OCI-LY1 (cell line): ENCODE data around the gene ITSN1.

Experiments
- H2AFZ ChIP-seq: fragments of 200-600 bp; sonication (generic), shearing (Covaris generic); 2 replicates; pipeline ENCODE4 v1.6.0; 2014; ENCODE audit warnings: antibody characterized with exemption, mild to moderate bottlenecking, low read length
- H3F3A ChIP-seq: fragments of 200-600 bp; sonication (generic), shearing (Covaris generic); 2 replicates; pipeline ENCODE4 v1.6.0; 2014; ENCODE audit warnings: mild to moderate bottlenecking, antibody characterized with exemption, low read length, moderate library complexity; ENCODE audit not compliant: insufficient read depth
- H3K27ac ChIP-seq: fragments of 200-600 bp; sonication (generic); 2 replicates; pipeline ENCODE4 v1.5.1; 2014; ENCODE audit warnings: low read length, mixed run types, mild to moderate bottlenecking, low read depth; ENCODE audit not compliant: poor library complexity, severe bottlenecking
- H3K27me3 ChIP-seq: fragments of 200-600 bp; sonication (generic); 2 replicates; pipeline ENCODE4 v1.6.0; 2014; ENCODE audit warnings: antibody characterized with exemption, mild to moderate bottlenecking, low read length, moderate library complexity; ENCODE audit not compliant: insufficient read depth
- H3K36me3 ChIP-seq: fragments of 200-600 bp; sonication (generic); 2 replicates; pipeline ENCODE4 v1.6.1; 2014; ENCODE audit warnings: mild to moderate bottlenecking, antibody characterized with exemption, low read length, moderate library complexity, mixed read lengths; ENCODE audit not compliant: insufficient read depth
- H3K4me1 ChIP-seq: fragments of 200-600 bp; sonication (generic); 2 replicates; pipeline ENCODE4 v1.5.1; 2014; ENCODE audit warnings: mild to moderate bottlenecking, low read length, moderate library complexity; ENCODE audit not compliant: insufficient read depth, severe bottlenecking
- H3K4me2 ChIP-seq: fragments of 200-600 bp; sonication (generic), shearing (Covaris generic); 2 replicates; pipeline ENCODE4 v1.6.1; 2014; ENCODE audit warnings: low read length
- H3K4me3 ChIP-seq: fragments of 200-600 bp; sonication (generic); 2 replicates; pipeline ENCODE4 v1.5.1; 2014; ENCODE audit warnings: low read length, low read depth, mild to moderate bottlenecking, mixed read lengths; ENCODE audit not compliant: poor library complexity, severe bottlenecking
- H3K79me2 ChIP-seq: fragments of 200-600 bp; shearing (Covaris generic); 2 replicates; pipeline ENCODE4 v1.6.1; 2016; ENCODE audit warnings: mixed run types, low read length, mixed read lengths; ENCODE audit not compliant: insufficient read depth
- H3K9ac ChIP-seq: fragments of 200-600 bp; sonication (generic), shearing (Covaris generic); 2 replicates; pipeline ENCODE4 v1.6.1; 2014; ENCODE audit warnings: mild to moderate bottlenecking, low read length, mixed read lengths
- H3K9me2 ChIP-seq: fragments of 200-600 bp; sonication (generic), shearing (Covaris generic); 2 replicates; pipeline ENCODE4 v1.6.1; 2014; ENCODE audit warnings: low read depth, mild to moderate bottlenecking, low read length, mixed read lengths
- H3K9me3 ChIP-seq: fragments of 200-600 bp; shearing (Covaris generic); 2 replicates; pipeline ENCODE4 v1.6.1; 2014; ENCODE audit warnings: low read length, mixed read lengths
- H4K20me1 ChIP-seq: fragments of 200-600 bp; sonication (generic), shearing (Covaris generic); 2 replicates; pipeline ENCODE4 v1.6.0; 2016; ENCODE audit warnings: mild to moderate bottlenecking, low read length; ENCODE audit not compliant: insufficient read depth
- CTCF ChIP-seq: fragments of 200-600 bp; sonication (generic), shearing (Covaris generic); IDR thresholded peaks from 2 replicates; pipeline ENCODE4 v1.5.1; 2017; ENCODE audit warnings: mild to moderate bottlenecking, antibody characterized with exemption, low read length, moderate library complexity, mixed read lengths
- EZH2 ChIP-seq: fragments of 200-600 bp; sonication (generic), shearing (Covaris generic); IDR thresholded peaks from 2 replicates; pipeline ENCODE4 v1.8.0; 2017; ENCODE audit warnings: borderline replicate concordance, mixed run types, mild to moderate bottlenecking, antibody characterized with exemption, low read length, moderate library complexity, mixed read lengths

ITSN1 gene

GRCh38 chr21:33753886-33754285, 111.6 kb downstream of the ITSN1 start:
- Histone ChIP-seq H3K9me3 (no peaks in the 10 kb centered on the region), H3K4me2 (no peak overlapping the region), H4K20me1 (no peaks in the 10 kb centered on the region), H3F3A (no peaks in the 10 kb centered on the region), H3K36me3 (no peaks in the 10 kb centered on the region), H3K4me1 (no peaks in the 10 kb centered on the region), H3K27ac (no peak overlapping the region), H3K9ac (no peak overlapping the region), H3K27me3 (no peaks in the 10 kb centered on the region), H3K4me3 (no peak overlapping the region), H3K9me2 (no peaks in the 10 kb centered on the region), H2AFZ (no peak overlapping the region), H3K79me2 (no peaks in the 10 kb centered on the region)
- TF ChIP-seq EZH2: no peak
- no peak for TF ChIP-seq CTCF

DNA sequence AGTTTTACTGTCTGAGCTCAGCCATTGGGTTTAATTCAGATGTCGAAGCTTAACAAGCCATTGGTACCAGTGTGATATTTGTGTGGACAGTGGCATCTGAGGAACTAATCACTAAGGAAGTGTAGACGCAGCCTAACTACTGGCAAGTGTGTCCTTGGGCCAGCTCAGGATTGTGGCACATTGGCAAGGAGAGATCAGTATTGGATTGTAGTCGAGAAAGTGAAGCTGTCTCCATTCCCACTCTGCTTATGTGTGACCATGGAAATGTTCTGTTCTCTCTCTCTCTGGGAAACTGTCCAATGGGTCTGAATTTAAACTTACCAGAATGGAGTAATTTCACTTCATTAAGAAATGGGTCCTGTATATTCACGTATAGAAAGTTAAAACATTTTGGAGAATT, 112.2 kb downstream of the ITSN1 start:
- no peaks in the 10 kb centered on the region for H3K36me3 ChIP-seq
- TF ChIP-seq EZH2: no peak

GRCh38 chr21:33755354-33755753, 113.1 kb downstream of the ITSN1 start:
- Histone ChIP-seq H3K4me2 (no peak overlapping the region), H4K20me1 (no peaks in the 10 kb centered on the region), H3K9me3 (no peaks in the 10 kb centered on the region), H3K4me3 (no peak overlapping the region), H3K27me3 (no peaks in the 10 kb centered on the region), H3F3A (no peaks in the 10 kb centered on the region), H3K4me1 (no peaks in the 10 kb centered on the region), H3K79me2 (no peaks in the 10 kb centered on the region), H3K27ac (no peak overlapping the region), H2AFZ (no peak overlapping the region), H3K9ac (no peak overlapping the region), H3K9me2 (no peaks in the 10 kb centered on the region), H3K36me3 (no peaks in the 10 kb centered on the region)
- TF ChIP-seq EZH2 (no peak), CTCF (no peak)

More for the DNA sequence above, 112.2 kb downstream of the ITSN1 start:
- Histone ChIP-seq H3K79me2 (no peaks in the 10 kb centered on the region), H3K4me2 (no peak overlapping the region), H3K9me2 (no peaks in the 10 kb centered on the region), H3K27ac (no peak overlapping the region), H4K20me1 (no peaks in the 10 kb centered on the region), H3F3A (no peaks in the 10 kb centered on the region), H2AFZ (no peak overlapping the region), H3K4me1 (no peaks in the 10 kb centered on the region), H3K27me3 (no peaks in the 10 kb centered on the region), H3K9me3 (no peaks in the 10 kb centered on the region), H3K4me3 (no peak overlapping the region), H3K9ac (no peak overlapping the region)

GRCh38 chr21:33760641-33761440, 118.5 kb downstream of the ITSN1 start:
- no peaks in the 10 kb centered on the region for H3K79me2 ChIP-seq
- H3K4me2 ChIP-seq: no peak overlapping the region
- no peaks in the 10 kb centered on the region for H3K9me2 ChIP-seq
- no peak overlapping the region for H3K27ac ChIP-seq
- no peak for TF ChIP-seq EZH2
- TF ChIP-seq CTCF: no peak
- H3K4me1 ChIP-seq: no peaks in the 10 kb centered on the region
- no peak overlapping the region for H2AFZ ChIP-seq
- H3K27me3 ChIP-seq: no peaks in the 10 kb centered on the region
- no peaks in the 10 kb centered on the region for H3K9me3 ChIP-seq
- H3K9ac ChIP-seq: no peak overlapping the region
- H3K4me3 ChIP-seq: no peak overlapping the region
- no peaks in the 10 kb centered on the region for H3F3A ChIP-seq
- no peaks in the 10 kb centered on the region for H3K36me3 ChIP-seq
- H4K20me1 ChIP-seq: no peaks in the 10 kb centered on the region
